ENCODE results near the gene GSKIP.

GSKIP gene

DNA sequence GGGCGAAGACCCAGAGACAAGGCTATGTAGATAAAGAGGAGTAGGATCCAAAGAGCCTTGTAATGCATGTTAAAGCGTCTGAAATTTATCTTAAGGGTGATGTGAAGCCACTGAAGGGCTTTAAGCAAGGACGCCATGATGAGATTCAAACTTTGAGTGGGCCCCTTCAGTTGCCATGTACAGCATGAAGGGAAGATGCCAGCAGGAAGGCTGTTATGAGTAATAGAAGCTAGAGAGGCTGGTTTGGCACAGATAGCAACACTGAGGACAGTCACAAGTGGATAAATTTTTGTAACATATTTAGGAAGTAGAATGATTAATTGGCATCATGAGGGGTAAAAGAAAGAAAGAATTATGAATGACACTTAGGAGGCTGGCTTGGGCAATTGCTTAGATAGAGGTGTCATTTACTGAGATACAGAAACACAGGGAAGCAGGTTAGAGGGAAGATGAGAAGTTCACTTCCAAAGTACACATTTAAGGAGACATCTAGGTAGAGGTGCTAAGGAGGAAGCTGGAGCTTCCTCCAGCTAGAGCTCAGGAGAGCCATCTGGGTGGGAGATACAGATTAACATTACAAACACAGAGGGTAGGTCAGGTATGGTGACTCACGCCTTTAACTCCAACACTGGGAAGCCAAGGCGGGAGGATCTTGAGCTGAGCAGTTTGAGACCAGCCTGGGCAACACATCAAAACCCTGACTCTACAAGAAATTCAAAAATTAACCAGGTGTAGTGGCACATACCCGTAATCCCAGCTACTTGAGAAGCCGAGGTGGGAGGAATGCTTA is 13.8 kb upstream of the GSKIP start:
- H2AFZ ChIP-seq (ENCODE audit: low read depth), result no peak overlapping the region
- H3K36me3 ChIP-seq (ENCODE audit: insufficient read depth), result no peaks in the 10 kb centered on the region
- H3K4me2 ChIP-seq, result no peak overlapping the region
- H3K79me2 ChIP-seq (ENCODE audit: insufficient read depth, low read depth), result no peaks in the 10 kb centered on the region
- H4K20me1 ChIP-seq (ENCODE audit: insufficient read depth), result no peaks in the 10 kb centered on the region
- no peak overlapping the region for H3K9ac ChIP-seq
- no peaks in the 10 kb centered on the region for H3K4me1 ChIP-seq (ENCODE audit: low read depth, poor library complexity, severe bottlenecking)
- TF ChIP-seq, protein P1, sequence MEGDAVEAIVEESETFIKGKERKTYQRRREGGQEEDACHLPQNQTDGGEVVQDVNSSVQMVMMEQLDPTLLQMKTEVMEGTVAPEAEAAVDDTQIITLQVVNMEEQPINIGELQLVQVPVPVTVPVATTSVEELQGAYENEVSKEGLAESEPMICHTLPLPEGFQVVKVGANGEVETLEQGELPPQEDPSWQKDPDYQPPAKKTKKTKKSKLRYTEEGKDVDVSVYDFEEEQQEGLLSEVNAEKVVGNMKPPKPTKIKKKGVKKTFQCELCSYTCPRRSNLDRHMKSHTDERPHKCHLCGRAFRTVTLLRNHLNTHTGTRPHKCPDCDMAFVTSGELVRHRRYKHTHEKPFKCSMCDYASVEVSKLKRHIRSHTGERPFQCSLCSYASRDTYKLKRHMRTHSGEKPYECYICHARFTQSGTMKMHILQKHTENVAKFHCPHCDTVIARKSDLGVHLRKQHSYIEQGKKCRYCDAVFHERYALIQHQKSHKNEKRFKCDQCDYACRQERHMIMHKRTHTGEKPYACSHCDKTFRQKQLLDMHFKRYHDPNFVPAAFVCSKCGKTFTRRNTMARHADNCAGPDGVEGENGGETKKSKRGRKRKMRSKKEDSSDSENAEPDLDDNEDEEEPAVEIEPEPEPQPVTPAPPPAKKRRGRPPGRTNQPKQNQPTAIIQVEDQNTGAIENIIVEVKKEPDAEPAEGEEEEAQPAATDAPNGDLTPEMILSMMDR (conservative IDR thresholded peaks at IDR 0.05; ENCODE audit: low read depth, low read length), result no peak
- no peaks in the 10 kb centered on the region for H3K27me3 ChIP-seq (ENCODE audit: insufficient read depth, low read depth)
- no peak overlapping the region for H3K4me3 ChIP-seq (IDR thresholded peaks at IDR 0.05; ENCODE audit: insufficient read depth, low read depth, low read length)
- no peak overlapping the region for H3K27ac ChIP-seq

DNA sequence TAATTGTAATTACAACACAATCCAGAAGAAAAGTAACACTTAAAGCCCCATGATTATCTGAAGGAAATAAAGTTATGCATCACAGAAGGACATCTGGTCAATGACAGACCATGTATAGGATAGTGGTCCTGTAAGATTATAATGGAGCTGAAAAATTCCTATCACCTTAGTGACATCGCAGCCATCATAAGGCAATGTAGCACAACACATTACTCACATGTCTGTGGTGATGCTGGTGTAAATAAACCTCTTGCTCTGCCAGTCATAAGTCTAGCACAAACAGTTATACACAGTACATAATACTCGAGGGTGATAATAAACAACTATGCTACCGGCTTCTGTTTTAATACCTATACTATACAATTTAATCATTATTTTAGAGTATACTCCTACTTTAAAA is 11.3 kb upstream of the GSKIP start:
- Histone ChIP-seq H3K27me3 (ENCODE audit: insufficient read depth, low read depth) (no peaks in the 10 kb centered on the region), H2AFZ (ENCODE audit: low read depth) (no peak overlapping the region), H3K27ac (no peak overlapping the region), H3K4me2 (no peak overlapping the region), H3K36me3 (ENCODE audit: insufficient read depth) (no peaks in the 10 kb centered on the region), H3K9ac (no peak overlapping the region), H3K4me1 (ENCODE audit: low read depth, poor library complexity, severe bottlenecking) (no peaks in the 10 kb centered on the region), H3K4me3 (IDR thresholded peaks at IDR 0.05; ENCODE audit: insufficient read depth, low read depth, low read length) (no peak overlapping the region), H4K20me1 (ENCODE audit: insufficient read depth) (no peaks in the 10 kb centered on the region), H3K79me2 (ENCODE audit: insufficient read depth, low read depth) (no peaks in the 10 kb centered on the region; the same call in 1 of the 2 replicates)
- TF ChIP-seq, protein P1 (conservative IDR thresholded peaks at IDR 0.05; ENCODE audit: low read depth, low read length), result no peak

DNA sequence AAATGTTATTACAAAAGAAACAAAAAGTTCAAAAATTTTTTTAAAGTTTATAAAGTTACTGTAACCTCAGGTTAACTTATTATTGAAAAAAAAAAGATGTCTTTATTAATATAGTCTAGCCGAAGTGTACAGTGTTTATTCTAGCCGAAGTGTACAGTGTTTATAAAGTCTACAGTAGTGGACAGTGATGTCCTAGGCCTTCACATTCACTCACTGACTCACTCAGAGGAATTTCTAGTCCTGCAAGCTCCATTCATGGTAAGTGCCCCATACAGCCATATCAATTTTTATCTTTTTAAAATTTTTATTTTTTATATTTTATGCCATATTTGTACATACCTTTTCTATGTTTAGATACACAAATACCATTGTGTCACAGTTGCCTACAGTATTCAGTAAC is 10.6 kb upstream of the GSKIP start:
- H2AFZ ChIP-seq (ENCODE audit: low read depth), result no peak overlapping the region
- no peaks in the 10 kb centered on the region for H3K4me1 ChIP-seq (ENCODE audit: low read depth, poor library complexity, severe bottlenecking)
- no peaks in the 10 kb centered on the region for H3K27me3 ChIP-seq (ENCODE audit: insufficient read depth, low read depth)
- H3K36me3 ChIP-seq (ENCODE audit: insufficient read depth), result no peaks in the 10 kb centered on the region
- H3K4me2 ChIP-seq, result no peak overlapping the region
- H3K79me2 ChIP-seq (ENCODE audit: insufficient read depth, low read depth), result no peaks in the 10 kb centered on the region; the same call in 1 of the 2 replicates
- H3K27ac ChIP-seq, result no peak overlapping the region
- TF ChIP-seq, protein P1 (conservative IDR thresholded peaks at IDR 0.05; ENCODE audit: low read depth, low read length), result no peak
- H3K9ac ChIP-seq, result no peak overlapping the region
- H4K20me1 ChIP-seq (ENCODE audit: insufficient read depth), result no peaks in the 10 kb centered on the region
- no peak overlapping the region for H3K4me3 ChIP-seq (IDR thresholded peaks at IDR 0.05; ENCODE audit: insufficient read depth, low read depth, low read length)

DNA sequence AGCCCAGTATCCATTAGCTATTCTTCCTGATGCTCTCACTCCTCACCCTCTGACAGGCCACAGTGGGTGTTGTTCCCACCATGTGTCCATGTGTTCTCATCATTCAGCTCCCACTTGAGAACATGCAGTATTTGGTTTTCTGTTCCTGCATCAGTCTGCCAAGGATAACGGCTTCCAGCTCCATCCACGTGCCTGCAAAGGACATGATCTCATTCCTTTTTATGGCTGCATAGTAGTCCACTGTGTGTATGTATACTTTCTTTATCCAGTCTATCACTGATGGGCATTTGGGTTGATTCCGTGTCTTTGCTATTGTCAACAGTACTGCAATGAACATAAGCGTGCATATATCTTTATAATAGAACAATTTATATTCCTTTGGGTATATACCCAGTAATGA is 9.1 kb upstream of the GSKIP start:
- Histone ChIP-seq H3K4me1 (ENCODE audit: low read depth, poor library complexity, severe bottlenecking) (no peaks in the 10 kb centered on the region), H3K9ac (no peak overlapping the region), H2AFZ (ENCODE audit: low read depth) (no peak overlapping the region), H4K20me1 (ENCODE audit: insufficient read depth) (no peaks in the 10 kb centered on the region), H3K4me3 (IDR thresholded peaks at IDR 0.05; ENCODE audit: insufficient read depth, low read depth, low read length) (no peak overlapping the region), H3K36me3 (ENCODE audit: insufficient read depth) (no peaks in the 10 kb centered on the region), H3K27me3 (ENCODE audit: insufficient read depth, low read depth) (no peaks in the 10 kb centered on the region), H3K79me2 (ENCODE audit: insufficient read depth, low read depth) (no peaks in the 10 kb centered on the region; the same call in 1 of the 2 replicates), H3K4me2 (no peak overlapping the region), H3K27ac (no peak overlapping the region)
- TF ChIP-seq, protein P1 (conservative IDR thresholded peaks at IDR 0.05; ENCODE audit: low read depth, low read length), result no peak

All from KMS-11 (cell line).